GM19468 (cell line): Measurements from ENCODE around the gene MUSK.
"Not testable (repeated sequence)": the region's sequence is repeated elsewhere in the genome, so short reads cannot be mapped to it uniquely, and the experiment has no call there.

Experiments used
- ATAC-seq: cut with Tn5 transposase; IDR thresholded peaks from one replicate; pipeline ENCODE4 v1.9.1; 2021; ENCODE audit warnings: mild to moderate bottlenecking, moderate library complexity, moderate number of reproducible peaks; ENCODE audit not compliant: unreplicated experiment; ENCODE audit errors: extremely low read depth

Gene MUSK

GRCh38 chr9:110688329-110688728, 19.7 kb downstream of the MUSK start:
- no peak for ATAC-seq

DNA sequence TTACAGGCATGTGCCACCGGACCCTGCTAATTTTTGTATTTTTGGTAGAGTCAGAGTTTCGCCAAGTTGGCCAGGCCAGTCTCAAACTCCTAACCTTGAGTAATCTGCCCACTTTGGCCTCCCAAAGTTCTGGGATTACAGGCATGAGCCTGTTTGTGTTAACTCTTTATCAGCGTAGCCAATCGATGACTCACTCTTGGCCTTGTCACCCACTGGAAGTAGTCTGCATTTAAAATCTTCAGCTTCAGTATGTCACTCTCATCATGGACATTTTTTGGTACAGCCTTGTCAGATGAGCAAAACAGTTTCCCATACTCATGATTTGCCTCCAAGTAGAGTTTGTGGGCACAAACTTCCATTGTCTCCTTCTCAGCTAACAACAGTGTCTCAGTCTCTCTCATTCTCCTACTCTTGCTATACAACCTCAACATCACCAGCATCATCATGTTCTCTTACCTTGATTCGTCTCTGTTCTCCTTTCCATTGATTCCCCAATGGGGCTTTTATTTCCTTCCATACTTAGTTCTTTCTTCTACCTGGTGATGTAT, 22.5 kb downstream of the MUSK start:
- ATAC-seq = no peak

GRCh38 chr9:110695846-110696245, 27.3 kb downstream of the MUSK start:
- ATAC-seq = not testable (repeated sequence)

DNA sequence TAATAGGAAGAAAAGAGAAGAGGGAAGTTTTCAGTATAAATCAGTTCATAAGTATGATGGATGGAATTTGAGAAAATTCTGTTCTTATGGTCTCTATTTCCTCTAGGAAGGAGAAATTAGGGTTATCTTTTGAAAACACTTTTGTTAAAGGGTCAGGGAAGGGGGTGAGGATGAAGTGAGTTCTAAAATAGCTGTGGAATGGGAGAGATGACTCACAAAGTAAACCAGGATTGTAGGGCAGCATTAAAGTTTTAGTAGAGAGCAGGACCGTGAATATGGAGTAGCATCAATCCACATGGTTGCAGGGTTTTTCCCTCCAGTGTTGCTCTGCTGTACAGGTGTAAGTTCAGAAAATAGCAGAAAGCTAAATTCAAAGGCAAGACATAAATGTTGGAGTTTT, 32.4 kb downstream of the MUSK start:
- no peak for ATAC-seq

- no peak for ATAC-seq
These were observed 35.1 kb downstream of the MUSK start for GRCh38 chr9:110703669-110704068.

- no peak for ATAC-seq
These were observed 38.8 kb downstream of the MUSK start for GRCh38 chr9:110707419-110707818.

DNA sequence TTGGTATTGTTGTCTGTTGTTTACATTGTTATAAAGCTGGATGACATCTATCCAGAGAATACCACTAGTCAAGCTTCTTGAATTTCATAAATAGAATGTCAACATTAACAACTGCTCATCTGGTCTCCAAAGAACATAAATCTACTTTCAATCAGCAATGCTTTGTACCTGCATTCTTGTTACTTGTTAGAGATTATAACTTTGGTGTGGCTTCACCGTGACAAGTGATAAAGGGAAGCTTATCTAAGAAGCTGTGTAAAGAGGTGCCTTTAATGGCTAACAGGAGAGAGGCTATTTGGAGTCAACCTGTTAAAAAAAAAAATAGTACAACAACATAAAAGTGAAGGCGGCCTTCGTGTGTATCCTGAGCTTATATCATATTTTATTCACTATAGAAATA, 41.8 kb downstream of the MUSK start:
- ATAC-seq = no peak

DNA sequence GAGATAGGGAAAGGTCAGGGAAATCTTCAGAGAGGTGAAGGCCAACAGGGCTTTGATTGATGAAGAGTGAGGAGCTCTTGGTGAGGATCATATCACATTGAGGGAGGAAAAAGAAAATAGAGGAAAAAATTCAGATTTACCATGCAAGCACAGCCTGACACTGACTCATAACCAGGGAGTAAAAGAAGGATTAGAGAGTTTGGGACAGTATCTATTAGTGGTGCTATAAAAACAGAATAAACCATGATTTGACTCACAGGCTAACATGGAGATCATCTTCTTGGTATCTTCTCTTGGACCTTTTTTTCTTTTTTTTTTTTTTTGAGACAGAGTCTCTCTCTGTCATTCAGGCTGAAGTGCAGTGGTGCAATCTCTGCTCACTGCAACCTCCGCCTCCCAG, 44.4 kb downstream of the MUSK start:
- no peak for ATAC-seq

- ATAC-seq = no peak
These were observed 45.7 kb downstream of the MUSK start for GRCh38 chr9:110714314-110714713.

GRCh38 chr9:110728058-110728457, 59.5 kb downstream of the MUSK start:
- ATAC-seq = no peak

DNA sequence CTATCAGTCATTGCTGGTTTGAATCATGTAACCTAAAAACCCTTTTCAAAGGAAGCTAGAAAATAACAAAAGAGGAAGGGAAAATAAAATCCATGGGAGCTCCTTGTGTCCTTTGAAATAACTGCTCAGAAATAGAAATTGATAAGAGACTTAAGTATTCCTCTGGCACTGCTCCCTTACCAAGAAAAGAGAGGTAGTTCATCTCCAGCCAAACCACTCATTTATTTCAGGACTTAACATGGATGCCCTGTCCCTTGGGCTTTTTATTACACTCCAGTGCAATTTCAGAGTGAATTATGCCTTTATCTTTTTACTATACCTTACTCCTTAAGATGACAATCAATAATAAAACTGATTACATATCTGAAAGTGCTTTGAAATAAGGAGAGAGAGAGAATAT, 61.0 kb downstream of the MUSK start:
- ATAC-seq = no peak

- no peak for ATAC-seq
These were observed 62.9 kb downstream of the MUSK start for GRCh38 chr9:110731437-110732028.

DNA sequence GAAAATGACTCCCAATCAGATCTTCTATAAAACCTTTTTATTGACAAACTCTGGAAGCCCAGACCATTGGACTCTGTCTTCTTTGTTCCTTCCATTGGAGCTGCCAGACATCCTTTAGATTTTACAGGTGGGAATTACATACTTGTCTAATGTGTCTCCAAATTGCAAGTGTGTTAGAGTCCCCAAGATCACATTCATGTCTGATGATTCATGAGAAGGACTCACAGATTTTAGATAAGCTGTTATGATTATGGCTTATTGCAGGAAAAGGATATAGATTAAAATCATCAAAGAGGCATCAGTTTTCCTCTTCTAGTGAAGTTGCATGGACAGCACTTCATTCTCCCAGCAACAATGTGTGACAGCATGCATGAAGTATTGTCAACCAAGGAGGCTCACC, 70.4 kb downstream of the MUSK start:
- ATAC-seq = no peak

DNA sequence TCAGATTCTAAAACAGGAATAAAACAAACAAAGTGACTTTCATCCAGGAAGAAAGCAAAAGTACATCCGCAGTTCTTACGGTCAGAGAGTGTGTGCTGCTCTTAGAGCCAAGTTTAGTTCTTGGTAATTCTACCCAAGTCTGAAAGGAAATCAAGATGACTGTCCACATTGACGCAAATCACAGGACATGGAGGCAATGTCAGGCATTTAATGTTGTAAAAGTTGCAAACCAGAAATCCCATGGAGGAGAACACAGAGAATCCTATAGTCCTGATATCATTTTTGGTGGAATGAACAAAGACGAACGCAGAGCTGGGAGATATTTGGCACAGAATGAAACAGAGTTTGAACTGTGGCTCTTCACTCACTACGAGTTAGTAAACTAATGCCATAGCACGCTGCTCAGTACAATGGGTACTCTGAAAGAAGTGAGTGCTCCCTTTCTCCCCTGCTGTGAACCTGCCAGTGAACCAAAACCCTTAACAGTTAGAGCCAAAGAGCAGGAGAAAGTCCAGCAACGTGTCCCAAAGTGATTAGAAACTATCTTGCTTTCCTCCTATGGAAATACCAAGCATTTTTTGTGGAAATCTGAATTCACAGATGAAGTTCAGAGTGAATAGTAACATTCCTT, 74.3 kb downstream of the MUSK start:
- ATAC-seq = no peak

- no peak for ATAC-seq
These were observed 76.3 kb downstream of the MUSK start for GRCh38 chr9:110744715-110745384.

DNA sequence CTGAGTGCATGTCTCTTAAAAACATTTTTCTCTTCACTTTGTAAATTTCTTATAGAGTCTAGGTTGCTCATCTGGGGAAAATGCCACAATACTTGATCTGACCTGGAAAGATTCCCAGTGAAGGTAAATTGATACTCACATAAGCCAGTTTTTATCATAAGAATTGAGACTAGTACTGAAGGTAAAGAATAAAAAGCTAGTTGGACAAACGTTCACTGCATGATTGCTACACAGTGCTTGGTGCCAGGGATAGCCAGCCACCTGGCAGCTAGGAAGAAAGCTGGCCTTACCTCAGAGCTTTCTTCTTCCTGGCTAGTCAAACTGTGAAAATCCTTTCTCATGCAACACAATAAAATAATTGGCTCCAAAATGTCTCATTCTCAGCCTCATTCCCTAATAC, 77.1 kb downstream of the MUSK start:
- no peak for ATAC-seq

- ATAC-seq = no peak
These were observed 77.8 kb downstream of the MUSK start for GRCh38 chr9:110746211-110746930.

DNA sequence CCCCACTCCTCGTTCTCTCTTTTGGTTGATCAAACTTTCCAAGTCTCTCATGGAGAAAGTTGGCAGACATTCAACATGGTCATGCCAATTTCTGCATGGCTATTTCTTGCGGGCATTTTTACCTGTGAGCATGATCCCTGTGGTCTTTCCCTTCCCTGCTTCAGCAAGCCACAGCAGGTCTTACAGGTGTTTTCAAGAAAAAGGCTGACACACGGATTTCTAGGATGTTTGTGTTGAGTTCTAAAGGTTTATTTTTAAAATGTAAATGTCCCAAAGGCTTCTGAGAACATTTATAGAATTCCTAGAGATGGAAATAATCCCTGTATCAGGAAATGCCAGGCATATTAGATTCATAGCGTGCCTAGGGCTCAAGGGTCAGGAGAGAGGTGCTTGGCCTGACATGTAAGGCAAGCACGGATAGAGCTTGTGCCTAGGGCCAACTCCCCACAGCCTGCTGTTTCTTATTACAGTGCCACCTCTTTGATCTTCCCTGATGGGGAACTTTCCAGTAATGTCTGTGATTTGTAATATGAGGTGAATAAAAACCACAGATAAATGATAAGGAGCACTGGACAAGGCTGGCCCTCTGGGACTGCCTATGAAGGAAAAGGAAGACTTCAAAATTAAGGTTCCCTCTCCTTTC, 79.8 kb downstream of the MUSK start:
- no peak for ATAC-seq

GRCh38 chr9:110750272-110750671, 81.7 kb downstream of the MUSK start:
- no peak for ATAC-seq

GRCh38 chr9:110751971-110752370, 83.4 kb downstream of the MUSK start:
- no peak for ATAC-seq
